HG03139 (cell line): ENCODE data around the gene PTPRJ.
"Not testable (repeated sequence)": the region's sequence is repeated elsewhere in the genome, so short reads cannot be mapped to it uniquely, and the experiment has no call there.

Experiments used
- ATAC-seq: cut with Tn5 transposase; IDR thresholded peaks from one replicate; pipeline ENCODE4 v1.9.1; 2021; ENCODE audit not compliant: unreplicated experiment

Gene PTPRJ

DNA sequence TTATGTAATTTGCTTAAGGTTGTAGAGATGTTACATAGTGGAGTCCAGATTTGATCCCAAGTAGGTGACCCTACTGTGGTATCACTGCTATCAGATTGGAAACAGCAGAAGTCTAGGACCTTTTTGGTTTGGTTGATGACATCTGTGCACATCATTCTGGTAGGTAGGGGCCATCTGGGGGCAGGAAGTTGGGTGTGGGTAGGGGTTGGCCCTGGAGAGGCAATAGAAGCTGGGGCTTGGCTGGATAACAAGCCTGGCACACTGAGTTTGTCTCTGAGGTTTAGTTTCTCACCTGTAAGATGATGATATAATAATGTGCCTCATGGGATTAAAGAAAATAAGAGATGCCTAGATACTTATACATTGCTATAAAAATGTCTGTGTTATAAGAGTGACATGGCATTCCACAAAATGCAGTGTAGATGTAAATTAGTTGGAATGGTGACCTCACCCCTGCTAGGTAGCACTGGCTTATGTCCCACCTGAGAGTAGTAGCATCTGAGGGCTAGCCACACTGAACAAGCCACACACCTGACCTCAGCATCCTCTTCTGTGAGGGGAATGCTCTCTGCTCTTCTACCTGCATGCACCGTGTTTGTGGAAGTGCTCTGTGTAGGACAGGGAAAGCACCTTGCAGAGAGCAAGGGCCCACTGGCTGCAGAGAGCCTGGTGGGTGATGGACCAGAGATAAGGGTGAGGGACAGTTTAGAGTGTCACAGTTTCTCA is 36.9 kb downstream of the PTPRJ start:
- ATAC-seq, result no peak

- ATAC-seq, result no peak
These were observed 37.6 kb downstream of the PTPRJ start for GRCh38 chr11:48017831-48018527.

GRCh38 chr11:48018528-48019216 is 38.3 kb downstream of the PTPRJ start:
- ATAC-seq, result no peak

GRCh38 chr11:48019217-48019584 is 38.8 kb downstream of the PTPRJ start:
- ATAC-seq, result no peak

GRCh38 chr11:48019595-48019994 is 39.2 kb downstream of the PTPRJ start:
- ATAC-seq, result no peak

DNA sequence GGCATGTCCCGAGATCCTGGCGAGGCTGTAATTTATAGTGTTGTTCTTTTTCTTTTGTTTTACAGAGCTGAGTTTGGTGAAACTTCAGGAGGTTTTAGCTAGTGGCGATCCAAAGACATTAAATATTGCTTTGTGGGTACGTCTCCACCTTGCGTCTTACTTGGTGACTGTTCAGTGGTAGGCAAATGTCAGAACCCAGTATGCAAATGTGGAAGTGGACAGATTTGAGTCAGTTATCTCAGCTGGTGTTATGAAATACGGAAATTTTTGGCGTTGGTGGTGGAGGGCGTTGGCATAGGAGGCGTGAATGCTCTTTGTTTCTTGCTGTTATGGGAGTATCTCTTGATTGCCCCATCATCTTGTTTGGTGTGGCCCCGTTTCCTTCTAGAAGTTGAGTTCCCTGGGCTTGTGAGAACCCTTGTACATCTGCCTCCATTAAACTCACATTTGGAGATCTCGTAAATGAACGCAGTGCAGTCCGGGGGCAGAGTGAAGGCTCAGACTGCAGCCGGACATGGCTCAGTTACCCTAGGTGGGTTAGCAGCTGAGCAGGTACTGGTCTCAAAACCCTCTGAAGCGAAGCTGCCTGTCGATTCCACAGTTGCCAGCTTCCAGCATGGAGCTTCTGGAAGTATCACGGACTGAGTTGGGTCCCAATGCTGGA is 39.9 kb downstream of the PTPRJ start:
- peak; percentile 44 for ATAC-seq

DNA sequence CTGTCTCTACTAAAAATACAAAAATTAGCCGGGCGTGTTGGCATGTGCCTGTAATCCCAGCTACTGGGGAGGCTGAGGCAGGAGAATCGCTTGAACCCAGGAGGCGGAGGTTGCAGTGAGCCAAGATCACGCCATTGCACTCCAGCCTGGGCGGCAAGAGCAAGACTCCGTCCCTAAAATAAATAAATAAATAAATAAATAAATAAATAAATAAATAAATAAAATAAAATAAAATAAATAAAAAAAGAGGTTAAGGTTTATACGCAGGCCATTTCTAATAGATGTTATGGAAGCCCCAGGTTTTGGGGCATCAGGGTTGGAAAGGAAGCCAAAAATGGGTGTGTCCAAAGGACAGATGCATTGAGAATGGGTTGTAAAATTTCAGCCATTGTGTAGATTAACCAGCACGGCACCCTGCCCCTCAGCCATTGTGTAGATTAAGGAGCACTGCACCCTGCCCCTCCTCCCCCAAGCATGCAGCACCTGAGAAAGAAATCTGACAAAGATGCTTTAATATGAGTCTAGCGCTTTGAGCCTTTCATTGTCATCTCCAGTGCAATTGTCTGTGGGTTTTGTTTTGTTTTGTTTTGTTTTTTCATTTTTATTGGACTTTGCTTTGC is 41.0 kb downstream of the PTPRJ start:
- not testable (repeated sequence) for ATAC-seq

DNA sequence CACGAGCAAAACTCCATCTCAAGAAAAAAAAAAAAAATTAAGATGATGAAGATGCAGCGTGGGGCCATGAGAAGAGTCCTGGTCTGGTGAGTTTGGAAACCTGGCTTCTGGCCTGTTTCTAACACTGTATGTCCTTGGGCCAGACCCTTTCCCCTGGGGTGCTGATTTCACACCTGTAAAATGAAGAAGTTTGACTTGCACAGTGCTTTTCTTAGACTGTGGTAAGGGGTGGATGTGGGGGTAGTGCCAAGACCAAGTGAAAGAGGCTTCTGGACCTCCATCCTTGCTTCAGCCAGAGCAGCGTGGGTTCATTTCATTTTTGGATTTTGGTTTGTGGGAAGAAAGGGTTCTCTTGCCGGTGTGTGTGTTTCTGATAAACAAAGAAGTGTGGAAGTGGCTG is 42.1 kb downstream of the PTPRJ start:
- no peak for ATAC-seq

GRCh38 chr11:48023608-48024007 is 43.2 kb downstream of the PTPRJ start:
- ATAC-seq, result not testable (repeated sequence)

DNA sequence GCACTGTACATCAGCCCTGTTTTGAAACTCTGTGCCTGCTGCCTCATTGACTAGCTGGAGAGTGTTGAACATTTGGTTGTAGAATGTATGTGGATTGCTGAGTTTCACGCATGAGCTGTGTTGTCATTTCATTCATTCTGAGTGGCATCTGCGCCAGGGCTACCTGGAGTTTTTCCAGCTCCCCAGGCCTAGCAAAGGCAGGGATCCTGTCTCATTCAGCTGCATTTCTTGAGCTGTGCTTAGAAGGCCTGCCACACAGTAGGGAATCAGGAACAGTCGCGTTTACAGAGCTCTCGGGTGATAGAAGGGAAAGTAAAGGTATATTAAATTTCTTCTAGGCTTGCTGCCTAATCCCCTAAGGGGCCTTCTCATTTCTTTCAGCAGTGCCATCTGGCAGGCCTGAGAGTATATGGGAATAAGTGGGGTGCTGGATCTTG is 44.3 kb downstream of the PTPRJ start:
- no peak for ATAC-seq

GRCh38 chr11:48025293-48025983 is 45.1 kb downstream of the PTPRJ start:
- no peak for ATAC-seq

GRCh38 chr11:48025984-48026340 is 45.6 kb downstream of the PTPRJ start:
- ATAC-seq, result no peak

DNA sequence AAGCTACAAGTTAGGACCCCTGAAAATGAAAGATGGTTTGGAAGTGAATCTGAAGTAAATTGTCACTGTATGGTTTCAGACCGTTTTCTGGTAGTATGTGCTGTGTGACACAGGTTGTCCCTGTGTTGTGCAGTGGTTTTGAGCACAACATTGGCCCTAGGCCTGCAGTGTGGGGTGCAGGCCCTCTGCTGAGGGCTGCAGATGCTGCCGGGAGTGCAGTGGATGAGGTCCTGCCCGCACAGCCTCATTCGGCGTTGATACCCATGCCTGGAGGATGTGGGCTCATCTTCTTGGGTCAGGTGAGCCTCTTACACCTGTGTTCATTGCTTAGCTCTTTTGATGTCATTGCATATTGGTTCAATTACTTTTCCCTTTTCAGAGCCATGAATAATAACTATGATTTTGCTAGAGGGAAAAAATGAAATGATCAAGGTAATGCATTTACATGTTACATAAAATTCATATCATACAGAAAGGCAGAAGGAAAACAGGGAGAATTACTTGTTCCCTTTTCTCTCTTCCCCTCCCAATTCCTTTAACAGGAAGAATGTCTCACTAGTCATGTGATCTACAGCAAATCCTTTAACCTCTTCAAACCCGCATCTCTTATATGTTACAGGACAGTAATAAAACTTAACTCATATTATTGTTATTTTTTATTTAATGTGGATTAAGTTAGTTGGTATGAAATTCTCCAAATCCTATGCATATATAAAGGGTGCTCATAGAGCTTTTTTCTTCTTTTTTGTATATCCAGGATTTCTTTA is 48.7 kb downstream of the PTPRJ start:
- no peak for ATAC-seq

- ATAC-seq, result no peak
These were observed 49.4 kb downstream of the PTPRJ start for GRCh38 chr11:48029681-48030290.

DNA sequence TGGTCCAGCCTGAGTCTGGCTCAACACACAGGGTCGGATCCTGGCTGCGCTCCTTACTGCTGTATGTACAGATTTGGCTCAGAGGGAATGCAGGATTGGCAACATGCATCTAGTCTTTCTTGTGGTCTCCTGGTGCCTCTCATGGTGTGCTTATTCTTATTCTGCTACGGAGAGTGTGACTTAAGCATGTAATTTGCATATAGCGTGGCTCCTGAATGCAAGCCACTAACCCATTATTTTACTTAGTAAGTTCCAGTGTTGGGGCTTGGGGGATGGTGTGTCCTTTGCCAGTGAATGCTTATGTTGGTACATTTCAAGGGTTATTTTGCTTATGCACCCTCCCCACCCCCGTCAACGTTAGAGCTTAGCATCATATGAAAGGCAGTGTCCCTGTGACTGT is 51.2 kb downstream of the PTPRJ start:
- peak; percentile 36 for ATAC-seq

- no peak for ATAC-seq
These were observed 52.4 kb downstream of the PTPRJ start for GRCh38 chr11:48032721-48033120.

GRCh38 chr11:48033918-48034341 is 53.6 kb downstream of the PTPRJ start:
- no peak for ATAC-seq

- no peak for ATAC-seq
These were observed 54.8 kb downstream of the PTPRJ start for GRCh38 chr11:48034926-48035871.
